ENCODE measurements around the gene SOS1.
"Not testable (repeated sequence)": the region's sequence is repeated elsewhere in the genome, so short reads cannot be mapped to it uniquely, and the experiment has no call there.

SOS1 gene

DNA sequence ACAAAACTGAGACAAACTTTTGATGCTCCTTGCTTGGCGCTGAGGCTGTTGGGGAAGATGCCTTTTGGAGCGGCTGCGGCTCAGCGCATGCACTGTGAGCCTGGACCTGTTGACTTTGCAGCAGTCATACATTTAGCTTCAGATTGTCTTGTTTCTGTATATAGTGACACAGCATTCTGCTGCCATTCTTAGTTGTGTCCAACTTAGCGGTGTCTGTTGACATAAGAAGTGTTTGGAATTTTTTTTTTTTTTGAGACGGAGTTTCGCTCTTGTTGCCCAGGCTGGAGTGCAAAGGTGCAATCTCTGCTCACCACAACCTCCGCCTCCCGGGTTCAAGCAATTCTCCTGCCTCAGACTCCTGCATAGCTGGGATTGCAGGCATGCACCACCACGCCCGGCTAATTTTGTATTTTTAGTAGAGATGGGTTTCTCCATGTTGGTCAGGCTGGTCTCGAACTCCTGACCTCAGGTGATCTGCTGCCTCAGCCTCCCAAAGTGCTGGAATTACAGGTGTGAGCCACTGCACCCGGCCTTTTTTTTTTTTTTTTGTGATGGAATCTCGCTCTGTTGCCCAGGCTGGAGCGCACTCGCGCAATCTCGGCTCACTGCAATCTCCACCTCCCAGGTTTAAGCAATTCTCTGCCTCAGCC lies 17.5 kb upstream of the SOS1 start:
- DNase-seq, result not testable (repeated sequence)

DNA sequence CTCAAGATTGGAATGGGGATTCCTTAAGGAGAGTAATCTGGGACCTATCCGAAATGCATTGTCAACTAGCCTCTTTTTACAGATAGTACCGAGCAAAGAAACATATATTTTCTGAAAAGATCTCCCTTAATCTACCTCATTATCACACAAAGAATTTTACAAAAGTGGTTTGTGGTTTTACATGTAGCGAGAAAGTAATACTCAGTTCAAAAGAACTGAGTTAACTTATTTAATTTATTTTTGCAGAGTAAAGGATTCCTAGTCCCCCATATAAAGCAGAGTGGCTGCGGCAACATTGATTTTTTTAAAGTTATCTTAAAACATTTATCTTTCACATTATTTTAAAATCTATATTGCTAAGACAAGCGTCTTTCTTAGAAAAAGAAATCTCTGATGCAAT lies 15.9 kb upstream of the SOS1 start:
- DNase-seq, result no peak

DNA sequence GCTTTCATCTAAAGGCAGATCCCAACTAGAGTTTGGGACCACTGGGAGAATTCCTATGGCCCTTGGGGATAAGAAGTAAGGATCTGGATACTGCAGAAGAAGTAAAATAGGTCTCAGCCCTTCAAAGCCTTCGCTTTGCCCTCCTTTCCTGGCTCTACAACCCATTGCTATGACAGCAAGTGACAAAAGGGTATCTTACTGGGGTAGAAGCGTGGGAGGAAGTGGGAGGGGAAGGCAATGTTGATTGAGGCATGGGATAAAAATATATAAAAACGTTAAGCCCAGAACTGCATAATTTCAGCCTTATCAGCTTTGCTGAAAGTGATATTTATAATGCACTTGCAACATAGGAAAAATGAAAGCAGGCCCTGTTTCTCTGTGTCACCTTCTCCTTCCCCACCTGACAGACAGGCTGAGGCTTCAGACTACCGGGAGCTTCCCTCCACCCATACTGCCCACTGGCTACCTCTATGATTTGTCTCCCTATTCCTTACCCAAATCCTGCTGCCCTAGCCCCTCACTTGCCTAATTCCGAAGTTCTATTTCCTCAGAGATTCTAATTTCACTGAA lies 14.9 kb upstream of the SOS1 start:
- no peak for DNase-seq

DNA sequence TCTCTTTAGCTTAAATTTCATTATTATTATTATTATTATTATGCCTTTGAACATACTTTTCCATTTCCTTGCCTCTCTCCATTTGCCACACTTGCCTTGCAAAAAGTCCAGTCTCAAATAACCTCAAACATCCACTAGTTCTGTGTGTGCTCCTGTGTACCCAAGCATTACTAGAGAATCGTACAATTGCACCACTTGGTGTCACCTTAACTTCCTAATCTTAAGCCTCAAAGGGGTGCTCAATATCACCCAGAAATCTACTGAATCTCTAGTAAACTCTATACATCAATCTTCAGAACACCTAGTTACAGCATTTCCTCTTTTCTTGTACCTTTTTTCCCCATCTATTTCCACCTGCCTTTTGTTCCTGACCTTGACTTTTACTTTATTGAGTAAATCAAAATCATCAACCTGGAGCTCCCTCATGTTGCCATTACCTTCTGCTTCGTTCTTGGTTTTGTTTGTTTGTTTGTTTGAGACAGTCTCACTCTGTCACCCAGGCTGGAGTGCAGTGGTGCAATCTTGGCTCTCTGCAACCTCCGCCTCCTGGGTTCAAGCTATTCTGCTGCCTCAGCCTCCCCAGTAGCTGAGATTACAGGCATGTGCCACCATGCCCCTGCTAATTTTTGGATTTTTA lies 12.5 kb upstream of the SOS1 start:
- no peak for DNase-seq

DNA sequence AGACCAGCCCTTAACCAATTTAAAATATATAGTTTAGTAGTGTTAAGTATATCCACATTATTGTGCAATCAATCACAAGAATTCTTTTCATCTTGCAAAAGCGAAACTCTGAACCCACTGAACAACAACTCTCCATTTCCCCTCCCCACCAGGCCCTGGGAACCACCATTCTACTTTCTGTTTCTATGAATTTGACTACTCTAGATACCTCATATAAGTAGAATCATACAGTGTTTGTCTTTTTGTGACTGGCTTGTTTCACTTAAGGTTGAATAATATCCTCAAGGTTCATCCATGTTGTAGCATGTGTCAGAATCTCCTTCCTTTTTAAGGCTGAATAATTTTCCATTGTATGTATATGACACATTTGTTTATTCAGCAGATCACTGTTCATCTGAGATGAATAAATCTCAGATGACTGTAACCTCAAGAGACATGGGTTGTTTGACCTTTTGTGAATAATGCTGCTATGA lies 8.1 kb upstream of the SOS1 start:
- no peak for DNase-seq

DNA sequence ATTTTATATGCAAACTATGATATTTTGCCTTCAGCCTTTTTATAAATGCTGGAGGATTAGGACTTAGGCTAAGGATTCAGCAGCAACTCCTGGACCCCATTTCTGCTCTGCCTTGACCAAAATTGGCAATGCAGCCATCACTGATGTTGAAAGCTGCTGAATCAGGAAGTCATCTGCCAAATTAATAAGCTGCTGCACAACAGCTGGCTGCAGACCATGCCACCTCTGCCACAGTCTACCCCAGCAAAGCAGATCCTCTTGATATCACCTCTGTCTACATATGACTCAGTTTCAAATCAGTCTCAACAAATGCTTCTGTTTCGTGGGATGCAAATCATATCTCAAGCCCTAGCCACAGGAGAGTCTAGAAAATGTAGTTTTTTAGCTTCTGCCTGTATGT lies 7.1 kb upstream of the SOS1 start:
- no peak for DNase-seq

DNA sequence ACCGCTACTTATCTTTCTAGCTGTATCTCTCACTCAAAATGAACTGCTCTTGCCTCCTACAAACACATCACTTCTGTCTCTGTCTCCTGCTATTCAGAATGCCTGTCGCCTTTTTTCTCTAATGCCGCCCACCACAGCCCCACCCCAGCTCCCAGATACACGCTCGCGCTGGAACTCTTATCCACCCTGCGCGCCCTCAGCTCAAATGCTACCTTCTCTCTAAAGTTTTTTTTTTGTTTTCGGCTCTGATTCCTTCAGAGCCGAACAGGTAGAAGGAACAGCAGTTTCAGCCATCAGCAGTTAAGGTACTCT lies 3.9 kb upstream of the SOS1 start:
- DNase-seq, result no peak

DNA sequence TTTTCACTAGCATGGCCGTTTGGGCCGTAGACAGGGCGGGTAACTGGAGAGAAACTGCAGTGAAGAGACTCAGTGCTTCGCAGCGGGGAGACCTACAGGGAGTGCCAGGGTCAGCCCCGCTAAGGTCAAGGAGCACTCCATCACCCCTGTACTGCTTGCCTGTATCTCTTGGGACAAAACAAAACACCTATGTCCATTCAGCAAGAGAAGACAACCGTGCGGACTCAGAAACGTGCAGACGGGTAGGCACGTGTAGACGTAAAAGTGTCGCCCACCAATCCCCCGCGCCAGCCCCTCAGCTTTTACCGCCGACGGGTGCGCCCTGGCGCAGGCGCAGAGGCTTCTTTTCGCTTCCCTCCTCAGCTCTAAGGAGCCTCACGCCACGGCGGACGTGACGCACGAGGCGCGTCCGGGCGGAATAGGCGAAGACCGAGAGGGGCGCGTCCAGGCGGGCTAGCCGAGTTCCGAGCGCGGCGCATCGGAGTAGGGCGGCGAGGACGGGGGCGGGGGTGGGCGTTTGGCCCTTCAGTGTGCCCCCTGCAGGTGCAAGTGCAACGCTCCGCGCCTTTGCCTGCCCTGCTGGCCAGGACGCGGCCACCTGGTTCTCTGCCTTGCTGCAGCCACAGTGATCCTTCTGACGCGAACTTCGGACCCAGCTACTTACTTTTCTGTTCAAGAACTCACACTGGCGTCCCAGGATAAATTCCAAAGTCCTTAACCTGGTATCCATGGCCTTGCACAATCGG lies 3.3 kb upstream of the SOS1 start:
- DNase-seq, result peak; percentile 98 to 99 (median 98)

DNA sequence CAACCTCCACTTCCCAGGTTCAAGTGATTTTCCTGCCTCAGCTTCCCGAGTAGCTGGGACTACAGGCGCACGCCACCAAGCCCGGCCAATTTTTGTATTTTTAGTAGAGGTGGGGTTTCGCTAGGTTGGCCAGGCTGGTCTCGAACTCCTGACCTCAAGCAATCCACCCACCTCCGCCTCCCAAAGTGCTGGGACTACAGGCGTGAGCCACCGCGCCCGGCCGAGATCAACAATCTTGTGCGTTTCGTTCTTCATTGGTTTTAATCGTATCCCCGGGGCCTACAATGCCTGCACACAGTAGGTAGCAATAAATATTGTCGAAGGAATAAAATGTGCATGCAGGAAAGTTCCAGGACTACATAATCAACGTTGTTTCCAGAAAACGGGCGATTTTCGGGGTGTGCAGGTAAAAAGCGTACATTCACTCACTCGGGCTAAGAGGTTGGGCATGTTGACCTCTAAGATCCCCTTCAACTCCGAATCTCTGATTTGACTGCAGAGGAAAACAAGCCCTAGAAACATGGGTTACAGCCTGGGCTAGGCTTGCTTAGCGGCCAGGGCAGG lies 2.7 kb upstream of the SOS1 start:
- DNase-seq, result no peak

DNA sequence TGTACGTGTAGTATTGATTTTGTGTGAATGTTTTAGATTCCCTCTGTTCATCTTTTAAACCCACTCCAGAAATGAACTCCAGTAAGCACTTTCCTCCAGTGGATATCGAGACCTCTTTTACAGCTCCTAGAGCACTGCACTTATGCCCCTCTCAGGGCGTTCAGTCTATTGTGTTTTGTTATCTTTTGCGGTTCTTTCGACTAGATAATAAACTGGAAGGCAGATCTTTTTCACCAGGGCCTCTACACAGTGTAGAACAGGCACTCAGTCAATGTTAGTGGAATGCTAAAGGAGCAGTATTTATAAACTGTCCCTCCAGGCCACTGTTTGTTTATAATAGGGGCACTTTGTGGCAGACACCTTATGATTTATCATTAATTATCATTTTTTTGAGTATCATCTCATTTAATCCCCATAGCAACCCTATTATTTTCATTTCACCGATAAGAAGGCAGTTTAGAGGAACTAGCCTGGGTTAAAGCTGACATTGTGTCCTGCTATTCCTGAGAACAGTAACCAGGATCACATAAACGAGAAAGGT lies 742 bp upstream of the SOS1 start:
- peak in 2 of 3 experiments; percentile 83 to 93 for DNase-seq

DNA sequence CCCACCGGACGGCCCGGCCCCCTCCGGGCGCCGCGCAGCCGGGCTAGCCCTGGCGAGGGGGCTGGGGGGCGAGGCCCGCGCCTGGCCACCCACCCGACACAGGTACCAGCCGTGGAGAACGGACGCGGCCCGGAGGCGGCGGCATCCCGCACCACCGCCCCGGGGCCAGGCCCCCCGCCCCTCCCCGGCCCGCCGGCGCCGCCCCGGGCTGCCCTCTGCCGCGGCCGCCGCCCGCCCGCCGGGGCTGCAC lies 405 bp downstream of the SOS1 start:
- DNase-seq, result no peak

DNA sequence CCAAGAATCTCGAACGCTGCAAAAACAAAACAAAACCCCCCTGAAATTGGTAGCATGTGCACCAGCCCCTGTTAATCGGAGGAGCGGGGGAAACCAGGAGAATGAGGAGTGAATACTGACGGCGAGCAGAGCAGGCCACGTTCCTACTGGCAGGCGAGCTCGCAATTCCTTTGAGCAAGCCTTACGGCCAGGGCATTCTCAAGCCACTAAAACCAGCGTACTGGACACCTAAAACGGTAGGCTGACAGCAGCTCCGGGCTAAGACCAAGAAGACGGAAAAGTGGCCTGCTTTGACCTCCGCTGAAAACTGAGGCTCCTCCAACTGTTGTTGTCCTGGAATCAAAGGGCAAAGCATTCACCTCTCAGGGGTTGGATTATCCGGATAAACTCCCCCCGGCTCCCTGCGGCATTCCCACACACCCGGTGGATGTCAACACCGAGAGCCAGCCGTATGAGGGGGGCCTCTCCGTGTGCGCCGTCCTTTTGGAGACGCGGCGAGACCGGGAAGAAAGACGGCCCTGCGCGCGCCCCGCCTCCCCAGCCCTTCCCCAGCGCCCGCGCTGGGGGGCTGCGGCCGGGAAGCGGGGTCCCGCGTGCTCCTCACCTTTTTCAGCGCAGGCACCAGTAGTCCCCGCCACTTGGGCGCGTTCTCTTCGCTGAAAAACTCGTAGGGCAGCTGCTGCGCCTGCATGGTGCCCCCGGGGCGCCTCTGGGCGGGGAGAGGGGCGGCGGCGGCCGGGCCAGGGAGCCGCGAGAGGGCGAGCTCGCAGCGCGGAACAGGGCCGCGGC lies 925 bp downstream of the SOS1 start:
- DNase-seq, result peak; percentile 51 to 89 (median 83)

DNA sequence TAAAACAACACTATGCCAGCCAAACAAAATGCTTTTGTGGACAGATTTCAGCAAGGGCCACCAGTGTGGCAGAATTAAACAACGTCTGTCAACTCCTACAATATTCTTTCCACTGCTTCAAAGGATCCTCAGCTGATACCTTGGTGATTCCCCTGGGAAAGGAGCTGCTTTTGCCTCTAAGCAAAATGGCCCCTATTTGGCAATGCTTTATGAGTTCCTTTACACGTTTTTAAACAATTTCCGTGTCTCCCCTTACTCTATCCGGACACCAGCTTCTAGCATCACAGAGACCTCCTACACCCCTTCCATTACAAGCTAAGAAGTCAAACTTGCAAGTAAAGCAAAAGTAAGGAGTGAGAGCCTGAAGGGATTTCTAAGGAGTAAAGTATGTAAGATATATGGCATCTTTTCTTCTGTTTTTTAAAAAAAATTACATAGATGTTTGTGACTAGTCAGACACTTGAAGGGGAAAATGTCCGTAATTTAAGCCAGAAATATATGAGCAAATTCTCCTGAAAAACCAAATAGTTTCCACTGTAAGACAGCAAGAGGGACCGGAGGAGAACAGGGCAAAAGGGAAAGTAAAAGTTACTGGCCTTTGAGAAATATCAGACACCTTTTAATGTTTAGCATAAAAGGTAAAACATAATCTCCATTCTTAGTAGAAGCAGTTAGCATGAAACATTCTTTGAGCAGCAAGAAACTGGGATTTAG lies 1.9 kb downstream of the SOS1 start:
- peak in 2 of 3 experiments; percentile 10 to 43 for DNase-seq

DNA sequence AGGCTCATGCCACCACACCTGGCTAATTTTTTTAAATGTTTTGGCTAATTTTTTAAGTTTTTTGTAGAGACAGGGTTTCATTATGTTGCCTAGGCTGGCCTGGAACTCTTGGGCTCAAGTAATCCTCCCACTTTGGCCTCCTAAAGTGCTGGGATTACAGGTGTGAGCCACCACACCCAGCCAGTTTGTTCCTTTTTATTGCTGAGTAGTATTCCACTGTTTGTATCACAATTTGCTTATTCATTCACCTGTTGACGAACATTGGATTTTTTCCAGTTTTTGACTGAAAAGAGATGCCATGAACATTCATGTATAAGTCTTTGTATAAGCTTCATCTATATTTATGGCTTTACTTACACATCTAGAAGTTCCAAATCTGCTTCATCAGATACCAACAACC lies 5.3 kb downstream of the SOS1 start:
- DNase-seq, result no peak

DNA sequence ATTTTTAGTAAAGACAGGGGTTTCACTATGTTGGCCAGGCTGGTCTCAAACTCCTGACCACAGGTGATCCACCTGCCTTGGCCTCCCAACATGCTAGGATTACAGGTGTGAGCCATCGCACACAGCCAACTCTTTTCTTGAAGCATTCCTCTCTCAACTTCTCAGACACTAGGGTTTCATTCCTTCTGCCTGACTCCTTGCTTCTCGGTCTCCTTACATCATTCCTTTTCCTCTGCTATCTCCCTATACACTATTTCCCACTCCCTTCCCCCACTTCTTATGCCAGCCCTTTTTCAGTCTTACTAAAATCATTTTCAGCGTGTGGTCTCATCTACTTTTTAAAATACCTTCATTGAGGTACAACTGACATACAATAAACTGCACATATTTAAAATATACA lies 6.1 kb downstream of the SOS1 start:
- DNase-seq, result no peak

DNA sequence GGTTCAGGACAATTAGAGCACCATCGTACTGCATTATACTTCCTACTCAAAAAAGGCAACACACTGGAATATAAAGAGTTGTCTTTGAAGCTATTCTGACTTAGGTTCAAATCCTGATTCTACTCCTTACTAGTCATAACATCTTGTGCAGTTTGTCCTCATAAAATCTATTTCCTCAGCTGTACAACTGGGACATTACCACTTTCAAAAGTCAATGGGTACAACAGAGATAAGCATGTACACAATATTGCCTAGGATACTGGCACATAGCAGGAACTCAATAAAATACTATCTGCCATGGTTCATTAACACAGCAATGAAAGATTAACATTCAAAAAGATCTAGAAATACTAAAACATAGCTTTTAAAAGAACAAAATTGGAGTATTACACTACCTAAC lies 11.3 kb downstream of the SOS1 start:
- DNase-seq, result no peak

DNA sequence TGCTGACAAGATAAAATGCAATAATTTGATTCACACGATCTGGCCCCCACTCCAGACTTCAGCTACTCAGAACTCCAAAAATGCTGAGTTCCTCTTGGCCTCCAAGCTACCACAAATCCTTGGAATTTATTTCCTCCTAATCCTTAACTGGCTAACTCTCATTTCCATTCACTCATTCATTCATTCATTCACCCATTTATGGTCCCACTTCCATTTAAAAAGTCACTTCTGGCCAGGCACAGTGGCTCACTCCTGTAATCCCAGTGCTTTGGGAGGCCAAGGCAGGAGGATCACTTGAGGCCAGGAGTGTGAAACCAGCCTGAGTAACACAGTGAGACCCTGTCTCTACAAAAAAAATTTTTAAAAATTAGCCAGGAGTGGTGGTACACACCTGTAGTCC lies 12.5 kb downstream of the SOS1 start:
- DNase-seq, result no peak

DNA sequence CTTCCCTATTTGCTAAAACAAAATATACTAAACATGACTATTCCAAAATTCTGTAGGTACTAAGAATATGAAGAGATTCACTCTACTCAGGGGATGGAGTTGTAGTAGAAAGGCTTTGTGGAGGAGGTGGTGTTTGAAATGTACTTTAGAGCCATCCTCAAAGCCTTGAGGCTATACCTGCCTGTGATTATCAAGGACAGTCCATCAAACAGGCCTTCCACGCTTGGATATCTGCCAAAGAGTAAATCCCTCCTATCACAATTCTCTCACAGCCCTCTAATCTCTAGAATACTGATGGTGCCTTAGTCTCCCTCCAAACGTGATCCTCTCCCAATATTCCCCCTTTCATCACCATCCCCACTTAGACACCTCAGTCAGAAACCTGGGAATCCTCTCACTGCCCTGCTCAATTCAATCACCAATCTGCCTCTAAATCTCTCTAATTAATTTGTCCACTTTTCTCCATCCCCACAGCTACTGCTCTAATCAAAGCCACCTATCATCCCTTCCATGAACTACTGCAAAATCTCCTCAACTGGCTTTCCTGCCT lies 13.1 kb downstream of the SOS1 start:
- DNase-seq, result peak in 2 of 3 experiments; percentile 39 to 80

DNA sequence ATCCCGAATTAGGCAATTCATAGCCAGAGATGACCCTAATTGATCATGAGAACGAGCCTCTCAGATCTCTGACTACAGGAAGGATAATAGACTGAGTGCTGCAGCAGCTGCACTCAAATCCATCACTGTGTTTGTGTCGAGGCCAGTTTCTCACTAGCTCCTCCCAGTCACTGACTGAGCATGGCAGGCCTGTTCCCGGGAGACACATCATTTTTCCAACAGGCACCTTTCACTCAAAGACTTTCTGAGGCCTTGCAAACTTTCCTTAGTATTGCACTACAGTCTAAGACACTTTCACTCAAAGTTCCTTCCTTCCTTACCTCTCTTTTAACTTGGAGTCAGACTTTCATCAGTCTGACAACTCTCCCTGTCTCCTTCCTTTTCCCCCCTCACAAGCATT lies 13.7 kb downstream of the SOS1 start:
- peak; percentile 22 to 72 (median 48) for DNase-seq

DNA sequence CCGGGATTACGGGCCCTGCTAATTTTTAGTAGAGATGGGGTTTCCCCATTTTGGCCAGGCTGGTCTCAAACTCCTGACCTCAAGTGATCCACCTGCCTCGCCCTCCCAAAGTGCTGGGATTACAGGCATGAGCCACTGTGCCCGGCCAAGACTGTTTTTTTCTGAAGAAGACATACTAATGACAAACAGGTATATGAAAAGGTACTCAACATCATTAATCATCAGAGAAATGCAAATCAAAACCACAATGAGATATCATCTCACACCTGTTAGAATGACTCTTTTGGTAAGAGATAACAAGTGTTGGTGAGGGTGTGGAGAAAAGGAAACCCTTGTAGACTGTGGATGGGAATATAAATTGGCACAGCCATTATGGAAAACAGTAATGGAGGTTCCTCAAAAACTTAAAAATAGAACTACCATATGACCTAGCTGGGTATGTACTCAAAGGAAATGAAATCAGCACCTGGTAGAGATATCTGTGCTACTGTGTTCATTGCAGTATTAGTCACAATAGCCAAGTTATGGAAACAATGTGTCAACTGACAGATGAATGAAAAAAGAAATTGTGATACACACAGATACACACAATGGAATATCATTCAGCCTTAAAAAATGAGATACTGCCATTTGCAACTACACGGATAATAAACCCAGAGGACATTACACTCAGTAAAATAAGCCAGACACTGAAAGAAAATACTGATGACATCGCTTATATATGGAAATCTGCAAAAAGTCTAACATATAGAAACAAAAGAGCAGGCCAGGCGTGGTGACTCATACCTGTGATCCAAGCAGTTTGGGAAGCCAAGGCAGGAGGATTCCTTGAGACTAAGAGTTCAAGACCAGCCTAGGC lies 20.8 kb downstream of the SOS1 start:
- DNase-seq, result no peak
